Mucosa of rectum (tissue), 2 donors: ENCODE results near the gene AOX1.
"Not testable (repeated sequence)": the region's sequence is repeated elsewhere in the genome, so short reads cannot be mapped to it uniquely, and the experiment has no call there.

Experiments used
- H3K27ac ChIP-seq, 2 donors: one replicate each; pipeline ENCODE4 v1.7.0; 2013; ENCODE audit warnings: inconsistent platforms in 2 of 2, low read depth in 2 of 2, low read length in 2 of 2
- H3K27me3 ChIP-seq, 2 donors: one replicate each; pipeline ENCODE4 v1.7.0; 2013; ENCODE audit warnings: low read length in 2 of 2; ENCODE audit not compliant: control insufficient read depth in 2 of 2, insufficient read depth in 2 of 2
- H3K36me3 ChIP-seq, 2 donors: one replicate each; pipeline ENCODE4 v1.7.0; 2013; ENCODE audit warnings: low read length in 2 of 2; ENCODE audit not compliant: control insufficient read depth in 2 of 2, insufficient read depth in 2 of 2
- H3K4me1 ChIP-seq, 2 donors: one replicate each; pipeline ENCODE4 v1.7.0; 2013; ENCODE audit warnings: low read length in 2 of 2, mild to moderate bottlenecking in 1 of 2; ENCODE audit not compliant: control insufficient read depth in 2 of 2, insufficient read depth in 2 of 2
- H3K4me3 ChIP-seq, 2 donors: one replicate each; pipeline ENCODE4 v1.7.0; 2013; ENCODE audit warnings: low read length in 2 of 2
- H3K9ac ChIP-seq, 2 donors: one replicate each; pipeline ENCODE4 v1.7.0; 2013; ENCODE audit warnings: low read length in 2 of 2, low read depth in 1 of 2, mild to moderate bottlenecking in 1 of 2
- H3K9me3 ChIP-seq, 2 donors: one replicate each; pipeline ENCODE4 v1.7.0; 2013; ENCODE audit warnings: low read length in 2 of 2; ENCODE audit not compliant: control insufficient read depth in 2 of 2
- donor health status: healthy.
- donor health status: Normal muscosa, but diverticular disease.

The AOX1 gene

DNA sequence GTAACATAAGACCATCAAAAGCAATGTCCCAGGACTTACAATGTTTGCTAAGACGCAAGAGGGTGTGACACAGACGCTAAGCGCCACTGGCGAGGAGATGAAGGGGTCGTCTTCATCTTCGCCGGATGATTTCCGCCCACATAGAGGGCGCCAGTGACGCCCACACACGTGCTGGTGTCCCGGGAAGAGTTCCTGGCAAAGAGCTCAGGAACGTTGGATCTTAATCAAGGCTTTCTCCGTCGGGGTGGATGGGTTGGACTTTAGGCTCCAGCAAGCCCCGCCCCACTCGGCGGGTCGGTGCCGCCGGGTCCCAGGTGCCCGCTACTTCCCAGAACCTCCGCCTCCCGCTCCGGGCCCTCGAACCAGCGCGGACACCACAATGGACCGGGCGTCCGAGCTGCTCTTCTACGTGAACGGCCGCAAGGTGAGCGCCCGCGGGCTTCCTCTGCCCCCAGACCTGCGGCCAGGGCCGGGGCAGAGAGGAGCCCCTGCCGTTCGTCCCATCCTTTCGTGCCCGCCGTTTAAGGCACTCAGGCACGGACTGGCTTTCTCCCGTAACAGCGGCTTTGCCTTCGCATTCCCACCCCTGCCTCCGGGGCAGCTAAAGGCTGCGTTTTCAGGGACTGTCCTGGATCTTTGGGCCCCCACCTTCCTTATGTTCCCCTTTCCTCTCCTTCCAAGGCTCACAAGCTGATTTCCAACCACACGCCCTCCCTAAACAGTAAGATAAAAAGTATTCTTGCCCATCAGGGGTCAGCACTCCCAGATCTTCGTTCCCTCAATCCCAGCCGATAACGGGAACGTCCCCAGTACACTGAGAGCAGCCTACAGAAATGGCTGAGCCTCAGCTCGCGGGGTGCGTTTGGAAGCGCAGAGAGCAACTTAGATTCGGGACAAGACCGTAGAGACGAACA, at the start of gene AOX1:
AOX1 (plus strand) TSS at position 285 of the 914 bp plus-strand sequence; CDS start at position 380, 95 bp downstream.
- H3K36me3 ChIP-seq: no peaks in the 10 kb centered on the region
- peak within 1 kb of the TSS; percentile 15 to 55 for H3K9ac ChIP-seq
- H3K4me1 ChIP-seq: no peaks in the 10 kb centered on the region
- peak within 1 kb of the TSS in 1 of 2 donors; percentile 53 for H3K27ac ChIP-seq
- H3K4me3 ChIP-seq: peak within 1 kb of the TSS; percentile 50 to 75
- H3K27me3 ChIP-seq: no peaks in the 10 kb centered on the region
- H3K9me3 ChIP-seq: no peaks in the 10 kb centered on the region

DNA sequence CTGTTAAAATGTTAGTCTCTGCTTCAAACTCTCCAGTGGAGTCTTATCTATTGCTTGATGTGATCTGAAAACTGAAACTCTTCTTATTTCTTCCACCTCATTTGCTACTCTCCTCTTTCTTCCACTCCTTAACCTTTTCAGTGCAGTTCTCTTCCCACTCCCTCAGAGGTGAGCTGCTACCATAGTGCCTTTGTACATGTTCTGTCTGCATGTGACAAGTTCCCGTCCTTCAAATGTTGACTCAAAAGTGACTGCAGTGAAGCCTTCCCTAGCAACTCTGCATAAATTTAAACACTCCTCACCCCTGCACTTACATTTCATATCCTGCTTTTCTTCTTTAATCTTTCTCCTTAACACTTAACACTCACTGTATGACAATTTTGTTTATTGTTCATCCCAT, 47.7 kb upstream of the AOX1 start:
- Histone ChIP-seq H3K9ac (no peak overlapping the region), H3K36me3 (peaks cover 2 to 3% of the 10 kb centered on the region in 2 donors), H3K27ac (no peak overlapping the region), H3K27me3 (no peaks in the 10 kb centered on the region), H3K4me3 (no peak overlapping the region), H3K9me3 (no peaks in the 10 kb centered on the region), H3K4me1 (no peaks in the 10 kb centered on the region)

DNA sequence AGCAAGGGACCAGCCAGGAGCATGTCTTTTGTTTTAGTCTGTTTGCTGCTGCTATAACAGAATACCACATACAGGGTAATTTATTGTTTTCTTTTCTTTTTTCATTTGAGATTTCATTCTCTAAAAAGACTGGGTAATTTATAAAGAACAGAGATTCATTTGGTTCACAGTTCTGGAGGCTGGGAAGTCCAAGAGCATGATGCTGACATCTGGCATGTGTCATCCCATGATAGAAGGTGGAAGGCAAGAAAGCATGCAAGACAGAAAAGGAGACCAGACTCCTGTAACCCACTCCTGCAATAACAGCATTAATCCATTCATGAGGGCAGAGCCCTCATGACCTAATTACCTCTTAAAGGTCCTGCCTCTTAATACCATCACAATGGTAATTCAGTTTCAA, 45.0 kb upstream of the AOX1 start:
- H3K9me3 ChIP-seq: no peaks in the 10 kb centered on the region
- no peaks in the 10 kb centered on the region for H3K27me3 ChIP-seq
- H3K4me1 ChIP-seq: no peaks in the 10 kb centered on the region
- H3K36me3 ChIP-seq: peaks cover 2 to 3% of the 10 kb centered on the region in 2 donors
- H3K4me3 ChIP-seq: no peak overlapping the region
- no peak overlapping the region for H3K27ac ChIP-seq
- H3K9ac ChIP-seq: no peak overlapping the region

DNA sequence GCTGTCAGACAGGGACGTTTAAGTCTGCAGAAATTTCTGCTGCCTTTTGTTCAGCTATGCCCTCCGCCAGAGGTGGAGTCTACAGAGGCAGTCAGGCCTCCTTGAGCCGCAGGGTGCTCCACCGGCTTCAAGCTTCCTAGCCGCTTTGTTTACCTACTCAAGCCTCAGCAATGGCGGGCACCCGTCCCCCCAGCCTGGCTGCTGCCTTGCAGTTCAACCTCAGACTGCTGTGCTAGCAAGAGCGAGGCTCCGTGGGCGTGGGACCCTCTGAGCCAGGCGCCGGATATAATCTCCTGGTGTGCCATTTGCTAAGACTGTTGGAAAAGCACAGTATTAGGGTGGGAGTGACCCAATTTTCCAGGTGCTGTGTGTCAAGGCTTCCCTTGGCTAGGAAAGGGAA, 19.2 kb upstream of the AOX1 start:
- H3K4me3 ChIP-seq, H3K4me1 ChIP-seq, H3K36me3 ChIP-seq, H3K9ac ChIP-seq, H3K9me3 ChIP-seq, H3K27ac ChIP-seq, H3K27me3 ChIP-seq: not testable (repeated sequence)

DNA sequence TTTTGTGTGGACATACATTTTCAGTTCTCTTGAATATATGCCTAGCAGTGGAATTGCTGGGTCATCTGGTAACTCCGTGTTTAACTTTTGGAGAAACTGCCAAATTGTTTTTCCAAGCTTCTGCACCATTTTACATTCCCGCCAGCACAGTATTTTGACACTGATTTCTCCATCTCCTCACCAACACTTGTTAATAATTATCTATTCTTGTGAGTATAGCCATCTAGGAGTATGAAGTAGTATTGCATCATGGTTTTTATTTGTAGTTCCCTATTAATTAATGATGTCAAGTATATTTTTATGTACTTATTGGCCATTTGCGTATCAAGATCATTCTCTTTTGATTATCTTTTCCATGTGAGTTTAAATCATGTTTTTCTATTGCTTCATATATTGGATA, 17.9 kb upstream of the AOX1 start:
- Histone ChIP-seq H3K4me3 (no peak overlapping the region), H3K4me1 (no peaks in the 10 kb centered on the region), H3K27ac (no peak overlapping the region), H3K27me3 (no peaks in the 10 kb centered on the region), H3K9me3 (no peaks in the 10 kb centered on the region), H3K9ac (no peak overlapping the region), H3K36me3 (no peaks in the 10 kb centered on the region)

DNA sequence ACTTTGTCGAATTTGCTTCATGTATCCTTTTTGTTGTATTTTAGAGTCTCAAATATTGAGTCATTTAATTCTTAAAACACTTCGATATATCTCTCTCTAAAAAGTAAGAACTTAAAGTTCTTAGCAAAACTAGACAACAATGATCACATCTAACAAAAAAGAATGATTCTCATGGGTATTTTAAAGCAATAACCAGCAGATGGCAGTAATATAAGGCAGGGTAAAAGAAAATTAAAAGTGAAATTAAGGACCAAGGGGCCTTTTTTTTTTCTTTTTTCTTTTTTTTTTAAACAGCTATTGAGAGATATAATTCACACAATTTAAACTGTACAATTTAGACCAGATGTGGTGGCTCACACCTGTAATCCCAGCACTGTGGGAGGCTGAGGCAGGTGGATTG, 9.9 kb upstream of the AOX1 start:
- Histone ChIP-seq H3K9me3 (no peaks in the 10 kb centered on the region), H3K27me3 (no peaks in the 10 kb centered on the region), H3K36me3 (no peaks in the 10 kb centered on the region), H3K27ac (no peak overlapping the region), H3K4me1 (no peaks in the 10 kb centered on the region), H3K4me3 (no peak overlapping the region), H3K9ac (no peak overlapping the region)

DNA sequence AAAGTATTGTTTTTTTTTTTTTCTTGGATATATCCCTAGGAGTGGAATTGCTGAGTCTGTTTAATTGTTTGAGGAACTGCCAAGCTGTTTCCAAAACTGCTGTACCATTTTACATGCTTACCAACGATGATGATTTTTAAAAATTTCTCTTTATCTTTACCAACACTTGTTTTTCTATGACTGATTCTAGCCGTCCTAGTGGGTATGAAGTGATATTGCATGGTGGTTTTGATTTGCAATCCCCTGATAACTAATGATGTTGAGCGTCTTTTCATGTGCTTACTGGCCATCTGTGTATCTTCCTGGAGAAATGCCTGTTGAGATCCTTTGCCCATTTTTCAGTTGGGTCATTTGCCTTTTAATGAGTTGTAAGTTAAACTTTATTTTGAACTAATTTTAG, 8.8 kb upstream of the AOX1 start:
- Histone ChIP-seq H3K9me3 (no peaks in the 10 kb centered on the region), H3K4me1 (no peaks in the 10 kb centered on the region), H3K36me3 (no peaks in the 10 kb centered on the region), H3K9ac (no peak overlapping the region), H3K4me3 (no peak overlapping the region), H3K27ac (no peak overlapping the region), H3K27me3 (no peaks in the 10 kb centered on the region)

DNA sequence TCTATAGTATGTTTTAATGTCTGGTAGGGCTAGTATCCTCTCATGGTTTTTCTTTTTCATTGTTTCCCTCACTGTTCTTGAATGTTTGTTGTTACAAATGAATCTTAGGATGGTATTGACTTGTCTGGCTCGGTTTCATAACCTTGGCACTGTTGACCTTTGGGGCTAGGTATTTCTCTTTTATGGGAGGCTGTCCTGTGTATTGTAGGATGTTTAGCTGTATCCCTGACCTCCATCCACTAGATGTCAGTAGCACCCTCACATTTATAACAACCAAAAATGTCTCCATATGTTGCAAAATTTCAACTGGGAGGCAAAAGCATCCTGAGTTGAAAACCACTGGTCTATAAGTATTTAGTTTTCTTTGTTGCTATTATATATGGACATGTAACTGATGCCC, 7.0 kb upstream of the AOX1 start:
- Histone ChIP-seq H3K4me3 (no peak overlapping the region), H3K27ac (no peak overlapping the region), H3K9ac (no peak overlapping the region), H3K9me3 (no peaks in the 10 kb centered on the region), H3K36me3 (no peaks in the 10 kb centered on the region), H3K4me1 (no peaks in the 10 kb centered on the region), H3K27me3 (no peaks in the 10 kb centered on the region)

DNA sequence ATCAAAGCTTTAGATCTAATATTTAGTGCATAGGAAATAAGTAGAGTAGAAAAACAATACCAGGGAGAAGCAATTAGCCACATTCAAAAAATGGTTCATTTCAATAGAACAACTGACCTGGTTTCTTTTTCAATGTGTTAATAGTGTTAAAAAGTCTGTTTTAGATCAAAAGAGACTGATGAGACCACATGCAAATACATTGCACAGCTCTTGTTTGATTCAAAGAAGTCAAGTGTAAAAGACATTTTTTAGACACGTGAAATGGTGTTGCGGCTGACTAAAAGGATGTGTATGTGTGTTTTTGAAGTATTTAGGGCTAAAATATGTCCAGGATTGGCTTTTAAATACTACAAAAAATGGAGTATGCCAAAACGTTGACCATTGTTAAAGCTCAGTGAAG, 1.2 kb upstream of the AOX1 start:
- H3K9ac ChIP-seq: no peak overlapping the region
- no peaks in the 10 kb centered on the region for H3K27me3 ChIP-seq
- H3K9me3 ChIP-seq: no peaks in the 10 kb centered on the region
- H3K27ac ChIP-seq: no peak overlapping the region
- no peak overlapping the region for H3K4me3 ChIP-seq
- H3K36me3 ChIP-seq: no peaks in the 10 kb centered on the region
- no peaks in the 10 kb centered on the region for H3K4me1 ChIP-seq

DNA sequence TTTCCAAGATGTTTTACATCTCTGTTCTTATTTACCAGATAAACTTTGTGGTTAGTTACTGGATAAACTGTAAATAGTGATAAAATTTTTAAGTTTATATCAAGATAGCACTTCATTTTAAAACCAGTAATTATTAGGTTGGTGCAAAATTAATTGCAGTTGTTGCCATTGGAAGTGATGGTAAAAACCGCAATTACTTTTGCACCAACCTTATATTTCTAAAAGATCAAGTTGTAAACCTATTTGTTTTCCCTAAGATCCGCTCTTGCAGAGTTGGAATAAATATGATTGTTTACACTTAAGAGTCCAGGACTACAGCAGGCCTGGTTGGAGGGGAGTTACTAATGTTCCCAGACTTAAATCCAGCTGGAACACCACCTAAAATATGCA, 479 bp upstream of the AOX1 start:
- H3K27ac ChIP-seq: no peak overlapping the region
- no peaks in the 10 kb centered on the region for H3K36me3 ChIP-seq
- no peaks in the 10 kb centered on the region for H3K27me3 ChIP-seq
- H3K4me1 ChIP-seq: no peaks in the 10 kb centered on the region
- H3K9ac ChIP-seq: peak overlapping the region in 1 of 2 donors; percentile 55
- peak overlapping the region; percentile 50 to 75 for H3K4me3 ChIP-seq
- H3K9me3 ChIP-seq: no peaks in the 10 kb centered on the region
